Measurements from ENCODE around the gene UBXN6. TPM values are rescaled to one million over a fixed set of nuclear protein-coding genes. Genes with fewer than 3 reads are reported as not detected.

UBXN6 gene
- total RNA-seq, 2 experiments from 2014 or later, result 54.5 to 58.4 TPM

- Mint-ChIP-seq H3K4me3 (no peak overlapping the region), H3K27me3 (no peaks in the 10 kb centered on the region), H3K36me3 (ENCODE audit: low read depth) (peaks cover 20% of the 10 kb centered on the region), H3K27ac (no peak overlapping the region), H3K9me3 (no peaks in the 10 kb centered on the region), H3K4me1 (ENCODE audit: low read depth) (no peaks in the 10 kb centered on the region)
- TF ChIP-seq CTCF (IDR thresholded peaks at IDR 0.05), result no peak
- ATAC-seq (ENCODE audit: poor library complexity) (no peak), DNase-seq (no peak)
- intact Hi-C loops (cut with DNase I, micrococcal nuclease), result no loop called here
- Histone ChIP-seq H3K36me3 (ENCODE audit: insufficient read depth, low read length) (peaks cover 8% of the 10 kb centered on the region), H3K27me3 (ENCODE audit: control insufficient read depth in 1 of 2, insufficient read depth in 2 of 2, low read length in 2 of 2) (no peaks in the 10 kb centered on the region), H3K9me3 (ENCODE audit: control insufficient read depth in 1 of 2, insufficient read depth in 1 of 2, low read length in 2 of 2) (no peaks in the 10 kb centered on the region), H3K27ac (ENCODE audit: low read depth in 1 of 2, low read length in 2 of 2) (no peak overlapping the region), H3K4me3 (ENCODE audit: low read length) (no peak overlapping the region), H3K4me1 (ENCODE audit: insufficient read depth, low read length) (no peaks in the 10 kb centered on the region)
- ChIA-PET CTCF (no interaction called here), POLR2A (interaction anchor here (0.7 kb wide), 1 partner anchor 14 kb away, joined by 3 read pairs; no protein-coding TSS in a partner anchor)
Observed at GRCh38 chr19:4415352-4415751, 42.2 kb downstream of the UBXN6 start.

- no peak overlapping the region for H3K27ac ChIP-seq (ENCODE audit: low read depth in 1 of 2, low read length in 2 of 2)
- Mint-ChIP-seq H3K27me3 (no peaks in the 10 kb centered on the region), H3K4me3 (no peak overlapping the region), H3K27ac (no peak overlapping the region), H3K36me3 (ENCODE audit: low read depth) (peaks cover 22% of the 10 kb centered on the region), H3K9me3 (no peaks in the 10 kb centered on the region), H3K4me1 (ENCODE audit: low read depth) (no peaks in the 10 kb centered on the region)
- ChIA-PET POLR2A (no interaction called here), CTCF (no interaction called here)
- no peak overlapping the region for H3K4me3 ChIP-seq (ENCODE audit: low read length)
- H3K4me1 ChIP-seq (ENCODE audit: insufficient read depth, low read length), result no peaks in the 10 kb centered on the region
- no peaks in the 10 kb centered on the region for H3K27me3 ChIP-seq (ENCODE audit: control insufficient read depth in 1 of 2, insufficient read depth in 2 of 2, low read length in 2 of 2)
- ATAC-seq (ENCODE audit: poor library complexity) (no peak), DNase-seq (no peak)
- intact Hi-C loops (cut with DNase I, micrococcal nuclease), result no loop called here
- H3K9me3 ChIP-seq (ENCODE audit: control insufficient read depth in 1 of 2, insufficient read depth in 1 of 2, low read length in 2 of 2), result no peaks in the 10 kb centered on the region
- TF ChIP-seq CTCF (IDR thresholded peaks at IDR 0.05), result no peak
- H3K36me3 ChIP-seq (ENCODE audit: insufficient read depth, low read length), result peaks cover 8% of the 10 kb centered on the region
Observed at GRCh38 chr19:4414800-4415321, 42.7 kb downstream of the UBXN6 start.

GRCh38 chr19:4414144-4414799, 43.3 kb downstream of the UBXN6 start:
- POLR2A ChIA-PET, result no interaction called here

More at GRCh38 chr19:4414144-4414799, 43.3 kb downstream of the UBXN6 start:
- no peak for ATAC-seq (ENCODE audit: poor library complexity)
- Histone ChIP-seq H3K36me3 (ENCODE audit: insufficient read depth, low read length) (peaks cover 8% of the 10 kb centered on the region), H3K4me3 (ENCODE audit: low read length) (no peak overlapping the region), H3K4me1 (ENCODE audit: insufficient read depth, low read length) (no peaks in the 10 kb centered on the region), H3K27ac (ENCODE audit: low read depth in 1 of 2, low read length in 2 of 2) (no peak overlapping the region), H3K9me3 (ENCODE audit: control insufficient read depth in 1 of 2, insufficient read depth in 1 of 2, low read length in 2 of 2) (no peaks in the 10 kb centered on the region), H3K27me3 (ENCODE audit: control insufficient read depth in 1 of 2, insufficient read depth in 2 of 2, low read length in 2 of 2) (no peaks in the 10 kb centered on the region)
- CTCF ChIA-PET, result interaction anchor here (0.7 kb wide), 1 partner anchor 28 kb away, joined by 3 read pairs; no protein-coding TSS in a partner anchor
- no peak for DNase-seq
- Mint-ChIP-seq H3K27ac (no peak overlapping the region), H3K9me3 (no peaks in the 10 kb centered on the region), H3K4me3 (no peak overlapping the region), H3K36me3 (ENCODE audit: low read depth) (peaks cover 28% of the 10 kb centered on the region), H3K27me3 (no peaks in the 10 kb centered on the region), H3K4me1 (ENCODE audit: low read depth) (no peaks in the 10 kb centered on the region)
- no peak for TF ChIP-seq CTCF (IDR thresholded peaks at IDR 0.05)
- intact Hi-C loops (cut with DNase I, micrococcal nuclease), result no loop called here
